Transverse colon (tissue), 4 donors: ENCODE data around the gene SERINC5. TPM values are rescaled to one million over a fixed set of nuclear protein-coding genes. Genes with fewer than 3 reads are reported as not detected.

Experiments used
- DNase-seq: peaks from one replicate; pipeline ENCODE4 v3.0.0-alpha.2; 2019
- H3K27ac ChIP-seq, 4 donors: fragments of 200-600 bp; sonication (generic); 2 replicates each; pipeline ENCODE4 v1.5.1; 2016 to 2018; ENCODE audit warnings: inconsistent platforms in 4 of 4
- H3K27me3 ChIP-seq: fragments of 200-600 bp; sonication (generic); 2 replicates; pipeline ENCODE4 v1.5.1; 2017; ENCODE audit warnings: inconsistent platforms
- H3K36me3 ChIP-seq, 4 donors: fragments of 200-600 bp; sonication (generic); 2 replicates each; pipeline ENCODE4 v1.5.1; 2017 to 2019; ENCODE audit warnings: inconsistent platforms in 4 of 4
- H3K4me1 ChIP-seq, 4 donors: fragments of 200-600 bp; sonication (generic); 2 replicates each; pipeline ENCODE4 v1.5.1; 2017 to 2020; ENCODE audit warnings: inconsistent platforms in 4 of 4
- H3K4me3 ChIP-seq, 4 donors: fragments of 200-600 bp; sonication (generic); 1 replicate in 1 of 4; 2 replicates in 3 of 4; pipeline versions ENCODE4 v1.5.1 to v1.6.1; 2017 to 2019; ENCODE audit warnings: inconsistent platforms in 4 of 4
- H3K9me3 ChIP-seq, 2 donors: fragments of 200-600 bp; sonication (generic); 2 replicates each; pipeline ENCODE4 v1.5.1; 2017 to 2019; ENCODE audit warnings: inconsistent platforms in 2 of 2
- EP300 ChIP-seq: sonication (generic); formaldehyde crosslinking; IDR thresholded peaks from one replicate; pipeline ENCODE4 v1.6.1; 2017; ENCODE audit warnings: antibody characterized with exemption, low read depth
- POLR2A ChIP-seq: fragments of 450-650 bp; IDR thresholded peaks from one replicate; pipeline ENCODE4 v1.6.1; 2016; ENCODE audit warnings: antibody characterized with exemption, mild to moderate bottlenecking, moderate library complexity
- POLR2AphosphoS5 ChIP-seq, 3 donors: sonication (generic); formaldehyde crosslinking; IDR thresholded peaks; one replicate each; pipeline ENCODE4 v1.6.1; 2016; ENCODE audit warnings: antibody characterized with exemption in 3 of 3
- WGBS, 2 donors: methylation state at CpG; one replicate each; pipeline ENCODE4 v1.1.5; 2018; ENCODE audit warnings: low coverage in 1 of 2; 5-methylcytosine and 5-hydroxymethylcytosine counted together
- in situ Hi-C, 4 donors: fragments of 200-750 bp; cut with MboI; loops; one replicate each; pipeline versions ENCODE4 v1.15.0 to v1.15.1; 2017; ENCODE audit warnings: low sequenced_read_pairs in 3 of 4, low pct_ligation_motif_present in 1 of 4, low pct_unique_long_range_greater_than_20kb in 1 of 4
- intact Hi-C: fragments of 100-400 bp; cut with DNase I; formaldehyde crosslinking; loops from one replicate; pipeline ENCODE4 v1.15.1; 2023; ENCODE audit warnings: low total_unique reads
- total RNA-seq, 4 donors: library from RNA; depleted of rRNA; stranded (reverse); fragments of >200 nt; gene quantifications; one replicate each; pipeline ENCODE4 v1.1.0, GENCODE V29; 2016
- TF ChIP-seq, protein P1 (sequence below), 5 experiments: fragments of 200-600 bp in 3 of 5; fragments of 450-650 bp in 2 of 5; sonication (generic) in 3 of 5; IDR thresholded peaks; 1 replicate in 2 of 5; 2 replicates in 3 of 5; pipeline ENCODE4 v1.5.1; 2016 to 2017; ENCODE audit warnings: antibody characterized with exemption in 5 of 5, inconsistent platforms in 3 of 5, mild to moderate bottlenecking in 2 of 5, moderate library complexity in 1 of 5

The SERINC5 gene
- total RNA-seq, 4 donors from 2014 or later = 40.6 to 90.4 (median 79.6) TPM

DNA sequence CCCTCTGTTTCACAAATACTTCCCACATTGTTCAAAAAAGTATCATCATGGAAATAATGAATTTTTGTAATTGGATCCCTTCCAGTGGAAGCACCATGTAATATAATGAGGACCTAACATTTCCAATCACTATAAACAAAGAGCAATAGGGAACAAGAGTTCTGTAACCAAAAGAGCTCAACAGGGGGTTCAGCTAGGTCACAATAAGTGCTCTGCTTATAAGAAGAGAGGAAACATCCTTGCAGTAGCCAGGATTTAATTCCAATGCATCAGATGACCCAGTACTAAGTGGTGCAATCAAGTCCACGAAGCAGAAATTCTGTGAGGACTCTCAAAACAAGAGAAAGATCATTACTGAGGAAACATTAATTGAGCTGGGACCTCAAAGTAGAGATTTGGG is 5.9 kb downstream of the SERINC5 start:
- no peaks in the 10 kb centered on the region for H3K36me3 ChIP-seq
- H3K27me3 ChIP-seq = no peaks in the 10 kb centered on the region
- no peak for DNase-seq
- no peaks in the 10 kb centered on the region for H3K9me3 ChIP-seq
- intact Hi-C loops (no loop called here), in situ Hi-C loops (no loop called here)
- H3K4me1 ChIP-seq = peaks cover 22 to 97% (median 66%) of the 10 kb centered on the region in 4 donors
- H3K4me3 ChIP-seq = no peak overlapping the region
- TF ChIP-seq EP300 (no peak), POLR2AphosphoS5 (IDR thresholded peaks at IDR 0.05) (no peak), POLR2A (no peak)
- TF ChIP-seq, protein P1, sequence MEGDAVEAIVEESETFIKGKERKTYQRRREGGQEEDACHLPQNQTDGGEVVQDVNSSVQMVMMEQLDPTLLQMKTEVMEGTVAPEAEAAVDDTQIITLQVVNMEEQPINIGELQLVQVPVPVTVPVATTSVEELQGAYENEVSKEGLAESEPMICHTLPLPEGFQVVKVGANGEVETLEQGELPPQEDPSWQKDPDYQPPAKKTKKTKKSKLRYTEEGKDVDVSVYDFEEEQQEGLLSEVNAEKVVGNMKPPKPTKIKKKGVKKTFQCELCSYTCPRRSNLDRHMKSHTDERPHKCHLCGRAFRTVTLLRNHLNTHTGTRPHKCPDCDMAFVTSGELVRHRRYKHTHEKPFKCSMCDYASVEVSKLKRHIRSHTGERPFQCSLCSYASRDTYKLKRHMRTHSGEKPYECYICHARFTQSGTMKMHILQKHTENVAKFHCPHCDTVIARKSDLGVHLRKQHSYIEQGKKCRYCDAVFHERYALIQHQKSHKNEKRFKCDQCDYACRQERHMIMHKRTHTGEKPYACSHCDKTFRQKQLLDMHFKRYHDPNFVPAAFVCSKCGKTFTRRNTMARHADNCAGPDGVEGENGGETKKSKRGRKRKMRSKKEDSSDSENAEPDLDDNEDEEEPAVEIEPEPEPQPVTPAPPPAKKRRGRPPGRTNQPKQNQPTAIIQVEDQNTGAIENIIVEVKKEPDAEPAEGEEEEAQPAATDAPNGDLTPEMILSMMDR (IDR thresholded peaks at IDR 0.05) = no peak
- WGBS, 2 donors = 61 to 75% methylated on average over 1 of the region's 1 CpG
- H3K27ac ChIP-seq = peak overlapping the region in 3 of 4 donors; percentile 97 to 100 (median 99)

DNA sequence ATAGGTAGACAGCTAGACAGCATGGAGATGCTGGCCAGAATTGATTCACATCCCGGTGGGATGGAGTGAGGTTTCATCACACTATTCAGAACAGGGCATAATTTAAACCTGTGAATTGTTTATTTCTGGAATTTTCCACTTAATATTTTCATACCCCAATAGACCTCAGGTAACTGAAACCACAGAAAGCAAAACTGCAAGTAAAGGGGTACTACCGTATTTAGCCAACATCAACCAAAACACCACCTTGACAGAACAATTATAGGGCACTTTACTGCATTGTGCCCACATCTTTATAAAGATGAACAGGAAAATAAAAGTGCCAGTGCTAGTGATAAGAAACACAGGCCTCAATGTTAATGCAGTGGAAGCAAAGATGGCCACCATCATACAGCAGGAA is 7.5 kb downstream of the SERINC5 start:
- Histone ChIP-seq H3K27ac (peak overlapping the region; percentile 81 to 88 (median 82)), H3K27me3 (no peaks in the 10 kb centered on the region), H3K36me3 (no peaks in the 10 kb centered on the region), H3K4me1 (peaks cover 22 to 88% (median 56%) of the 10 kb centered on the region in 4 donors), H3K9me3 (no peaks in the 10 kb centered on the region), H3K4me3 (no peak overlapping the region)
- WGBS, 2 donors = 69 to 94% methylated on average over 2 of the region's 2 CpGs
- intact Hi-C loops (no loop called here), in situ Hi-C loops (no loop called here)
- DNase-seq = no peak
- TF ChIP-seq EP300 = no peak
- TF ChIP-seq POLR2AphosphoS5 (IDR thresholded peaks at IDR 0.05) = no peak
- TF ChIP-seq, protein P1 (IDR thresholded peaks at IDR 0.05) = no peak
- TF ChIP-seq POLR2A = no peak

DNA sequence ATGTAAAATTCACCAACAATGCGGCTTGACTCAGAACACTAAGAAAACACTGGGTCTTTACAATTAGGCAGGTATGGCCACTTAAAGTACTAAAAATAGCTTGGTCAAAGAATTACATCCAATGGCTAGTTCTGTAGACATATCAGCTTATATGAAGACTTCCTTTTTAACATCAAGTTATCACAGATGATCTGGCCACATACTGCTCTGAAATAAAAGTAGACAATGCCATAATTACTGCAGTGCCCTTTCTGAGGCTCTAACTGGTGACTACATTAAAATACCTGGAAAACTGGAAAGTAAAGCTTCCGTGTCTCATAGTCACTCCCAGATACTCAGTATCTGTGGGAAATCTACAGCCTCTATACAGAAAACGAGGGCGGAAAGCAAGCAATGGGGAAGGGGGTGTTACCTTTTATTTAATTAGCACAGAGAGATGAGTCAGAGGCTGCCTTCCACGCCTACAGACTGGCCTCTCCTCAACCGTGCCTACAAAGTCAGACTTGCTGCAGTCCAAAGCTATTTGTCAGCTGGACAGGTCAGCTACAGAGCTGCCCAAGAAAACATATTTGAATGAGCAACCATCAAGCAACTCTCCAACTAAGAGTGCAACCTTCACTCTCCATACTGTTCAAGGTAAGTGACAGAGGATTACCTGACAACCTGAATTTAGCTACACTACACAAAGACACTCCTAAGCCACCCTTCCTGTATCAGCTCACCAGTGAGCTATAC is 8.7 kb downstream of the SERINC5 start:
- DNase-seq = peak; percentile 73
- intact Hi-C loops = no loop called here
- H3K4me3 ChIP-seq = no peak overlapping the region

More for the DNA sequence above, 8.7 kb downstream of the SERINC5 start:
- peak overlapping the region; percentile 81 to 88 (median 82) for H3K27ac ChIP-seq
- in situ Hi-C loops = no loop called here
- peaks cover 5 to 9% of the 10 kb centered on the region in 2 donors for H3K9me3 ChIP-seq
- peaks cover 22 to 76% (median 49%) of the 10 kb centered on the region in 4 donors for H3K4me1 ChIP-seq
- H3K36me3 ChIP-seq = peaks cover 0 to 4% (median under 1%) of the 10 kb centered on the region in 4 donors
- TF ChIP-seq EP300 (no peak), POLR2A (peak; percentile 71), POLR2AphosphoS5 (IDR thresholded peaks at IDR 0.05) (peak; percentile 69 to 84 (median 83))
- TF ChIP-seq, protein P1 (IDR thresholded peaks at IDR 0.05) = no peak
- no peaks in the 10 kb centered on the region for H3K27me3 ChIP-seq
- 9 to 12% methylated on average over 6 of the region's 6 CpGs for WGBS, 2 donors
